Caki2 (cell line): ENCODE results near the gene TIMM22. TPM values are rescaled to one million over a fixed set of nuclear protein-coding genes. Genes with fewer than 3 reads are reported as not detected.
"Not testable (repeated sequence)": the region's sequence is repeated elsewhere in the genome, so short reads cannot be mapped to it uniquely, and the experiment has no call there.

Experiments
- DNase-seq: peaks from one replicate; pipeline ENCODE4 v3.0.0-alpha.2; 2015; ENCODE audit warnings: low read depth
- in situ Hi-C: cut with HindIII; loops from 2 replicates; pipeline ENCODE4 v1.10.0; 2016; ENCODE audit warnings: low sequenced_read_pairs, low pct_unique_long_range_greater_than_20kb, mixed read lengths
- total RNA-seq: library from RNA; depleted of rRNA; stranded (reverse); fragments of >200 nt; shearing (Covaris generic); gene quantifications from 2 replicates; pipeline ENCODE4 v1.2.3, GENCODE V29; 2014; ENCODE audit warnings: low replicate concordance; rRNA removed

The TIMM22 gene
- 12.5 and 19.8 TPM in 2 replicates for total RNA-seq

GRCh38 chr17:996554-997344 is at the start of gene TIMM22:
Gene TIMM22, plus strand, starts transcription at chr17:997129. Its CDS starts 14 bp downstream, at chr17:997143.
- DNase-seq: peak; percentile 99
- in situ Hi-C loops: no loop called here

- DNase-seq: peak; percentile 59
- in situ Hi-C loops: no loop called here
Observed at GRCh38 chr17:948284-948852, 48.6 kb upstream of the TIMM22 start.

- in situ Hi-C loops: no loop called here
Observed at GRCh38 chr17:949623-950303, 47.2 kb upstream of the TIMM22 start.

GRCh38 chr17:951325-952132 is 45.4 kb upstream of the TIMM22 start:
- in situ Hi-C loops: no loop called here
- peak; percentile 96 for DNase-seq

More at GRCh38 chr17:949623-950303, 47.2 kb upstream of the TIMM22 start:
- DNase-seq: no peak

- DNase-seq, in situ Hi-C loops: not testable (repeated sequence)
Observed at GRCh38 chr17:952592-952991, 44.3 kb upstream of the TIMM22 start.

GRCh38 chr17:953767-954166 is 43.2 kb upstream of the TIMM22 start:
- DNase-seq: no peak
- in situ Hi-C loops: no loop called here

- peak; percentile 89 for DNase-seq
- in situ Hi-C loops: no loop called here
Observed at GRCh38 chr17:954431-955164, 42.3 kb upstream of the TIMM22 start.

GRCh38 chr17:956905-957304 is 40.0 kb upstream of the TIMM22 start:
- in situ Hi-C loops: no loop called here
- peak; percentile 85 for DNase-seq

- in situ Hi-C loops: no loop called here
- peak; percentile 64 for DNase-seq
Observed at GRCh38 chr17:957856-958421, 39.0 kb upstream of the TIMM22 start.

GRCh38 chr17:958712-959451 is 38.0 kb upstream of the TIMM22 start:
- peak; percentile 41 for DNase-seq
- in situ Hi-C loops: no loop called here

- DNase-seq: no peak
- in situ Hi-C loops: no loop called here
Observed at GRCh38 chr17:962166-962565, 34.8 kb upstream of the TIMM22 start.

- in situ Hi-C loops: no loop called here
- DNase-seq: no peak
Observed at GRCh38 chr17:962670-963069, 34.3 kb upstream of the TIMM22 start.

GRCh38 chr17:964876-965275 is 32.1 kb upstream of the TIMM22 start:
- DNase-seq: no peak
- in situ Hi-C loops: no loop called here

GRCh38 chr17:965311-965989 is 31.5 kb upstream of the TIMM22 start:
- in situ Hi-C loops: no loop called here
- no peak for DNase-seq

- no peak for DNase-seq
- in situ Hi-C loops: no loop called here
Observed at GRCh38 chr17:967122-967521, 29.8 kb upstream of the TIMM22 start.
